DOHH2 (cell line): ENCODE measurements around the gene TRAK1.

ENCODE experiments used
- EZH2phosphoT487 ChIP-seq: fragments of 200-600 bp; sonication (generic); IDR thresholded peaks from 2 replicates; pipeline ENCODE4 v1.6.1; 2017; ENCODE audit warnings: borderline replicate concordance, mild to moderate bottlenecking, antibody characterized with exemption, low read length, moderate library complexity, mixed read lengths
- TF ChIP-seq, protein P1 (sequence below): fragments of 200-600 bp; sonication (generic); IDR thresholded peaks from one replicate; pipeline ENCODE4 v1.5.1; 2014; ENCODE audit warnings: antibody characterized with exemption, mild to moderate bottlenecking, low read depth, low read length; ENCODE audit not compliant: poor library complexity, severe bottlenecking

DNA sequence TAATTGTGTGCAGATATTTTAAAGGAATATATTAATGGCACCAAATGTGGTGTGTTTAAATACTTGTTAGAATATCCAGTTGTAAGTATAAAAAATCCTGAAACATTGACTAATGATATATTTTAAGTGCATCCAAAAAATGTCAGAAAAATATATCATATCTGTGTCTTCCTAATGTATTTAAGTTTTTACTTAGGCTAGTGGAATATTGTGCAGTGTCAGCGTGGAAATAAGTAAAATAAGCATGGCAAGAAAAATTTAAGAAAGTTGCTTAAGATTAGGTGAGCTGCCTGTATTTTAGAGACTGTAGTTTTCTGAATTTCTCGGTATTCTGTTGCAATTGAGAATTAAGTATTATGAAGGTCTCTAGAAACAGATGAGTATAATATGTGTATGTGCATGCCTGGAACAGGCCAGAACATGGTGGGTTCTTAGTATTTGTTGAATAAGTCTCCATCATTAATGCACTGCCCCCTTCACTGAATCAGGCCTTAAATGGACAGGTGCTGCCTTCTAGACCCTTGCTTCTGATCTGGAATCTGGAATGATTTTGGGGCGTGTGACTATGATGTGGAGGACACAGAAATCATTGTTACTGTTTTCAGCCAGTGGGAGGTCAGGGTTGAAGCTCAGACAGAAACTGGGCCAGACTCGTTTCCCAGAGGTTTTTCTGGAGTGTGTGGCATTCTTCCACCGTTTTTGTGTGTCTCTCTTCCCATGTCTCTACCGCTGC is 86.1 kb downstream of the TRAK1 start:
- TF ChIP-seq, protein P1, sequence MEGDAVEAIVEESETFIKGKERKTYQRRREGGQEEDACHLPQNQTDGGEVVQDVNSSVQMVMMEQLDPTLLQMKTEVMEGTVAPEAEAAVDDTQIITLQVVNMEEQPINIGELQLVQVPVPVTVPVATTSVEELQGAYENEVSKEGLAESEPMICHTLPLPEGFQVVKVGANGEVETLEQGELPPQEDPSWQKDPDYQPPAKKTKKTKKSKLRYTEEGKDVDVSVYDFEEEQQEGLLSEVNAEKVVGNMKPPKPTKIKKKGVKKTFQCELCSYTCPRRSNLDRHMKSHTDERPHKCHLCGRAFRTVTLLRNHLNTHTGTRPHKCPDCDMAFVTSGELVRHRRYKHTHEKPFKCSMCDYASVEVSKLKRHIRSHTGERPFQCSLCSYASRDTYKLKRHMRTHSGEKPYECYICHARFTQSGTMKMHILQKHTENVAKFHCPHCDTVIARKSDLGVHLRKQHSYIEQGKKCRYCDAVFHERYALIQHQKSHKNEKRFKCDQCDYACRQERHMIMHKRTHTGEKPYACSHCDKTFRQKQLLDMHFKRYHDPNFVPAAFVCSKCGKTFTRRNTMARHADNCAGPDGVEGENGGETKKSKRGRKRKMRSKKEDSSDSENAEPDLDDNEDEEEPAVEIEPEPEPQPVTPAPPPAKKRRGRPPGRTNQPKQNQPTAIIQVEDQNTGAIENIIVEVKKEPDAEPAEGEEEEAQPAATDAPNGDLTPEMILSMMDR = no peak
- no peak for TF ChIP-seq EZH2phosphoT487
